Measurements from ENCODE around the gene STX18.

The STX18 gene

GRCh38 chr4:4390515-4391240 lies 151.2 kb downstream of the STX18 start:
- TF ChIP-seq CTCF (IDR thresholded peaks at IDR 0.05), result no peak
- Histone ChIP-seq H3K27ac (no peak overlapping the region), H3K27me3 (peaks cover 0 to 87% of the 10 kb centered on the region in 2 donors), H3K9me3 (no peaks in the 10 kb centered on the region), H3K4me1 (peaks cover 0 to 32% (median 28%) of the 10 kb centered on the region in 4 donors), H3K36me3 (no peaks in the 10 kb centered on the region), H3K4me3 (no peak overlapping the region)
- intact Hi-C loops (cut with DNase I; ENCODE audit: low total_unique reads), result no loop called here
- DNase-seq, result no peak

- Histone ChIP-seq H3K36me3 (no peaks in the 10 kb centered on the region), H3K4me1 (peaks cover 0 to 35% (median 28%) of the 10 kb centered on the region in 4 donors), H3K9me3 (no peaks in the 10 kb centered on the region), H3K4me3 (no peak overlapping the region), H3K27me3 (peaks cover 0 to 88% of the 10 kb centered on the region in 2 donors), H3K27ac (no peak overlapping the region)
- no peak for DNase-seq
- TF ChIP-seq CTCF (IDR thresholded peaks at IDR 0.05), result no peak
- intact Hi-C loops (cut with DNase I; ENCODE audit: low total_unique reads), result no loop called here
Measured at GRCh38 chr4:4390046-4390445, 151.8 kb downstream of the STX18 start.

GRCh38 chr4:4388836-4389575 lies 152.8 kb downstream of the STX18 start:
- Histone ChIP-seq H3K27me3 (peaks cover 0 to 90% of the 10 kb centered on the region in 2 donors), H3K27ac (no peak overlapping the region)
- no peak for TF ChIP-seq CTCF (IDR thresholded peaks at IDR 0.05)

GRCh38 chr4:4388311-4388790 lies 153.5 kb downstream of the STX18 start:
- intact Hi-C loops (cut with DNase I; ENCODE audit: low total_unique reads), result no loop called here
- TF ChIP-seq CTCF (IDR thresholded peaks at IDR 0.05), result no peak
- H3K27me3 ChIP-seq, result peaks cover 0 to 83% of the 10 kb centered on the region in 2 donors

More at GRCh38 chr4:4388836-4389575, 152.8 kb downstream of the STX18 start:
- intact Hi-C loops (cut with DNase I; ENCODE audit: low total_unique reads), result no loop called here
- Histone ChIP-seq H3K36me3 (no peaks in the 10 kb centered on the region), H3K4me1 (peaks cover 0 to 35% (median 28%) of the 10 kb centered on the region in 4 donors), H3K4me3 (no peak overlapping the region), H3K9me3 (no peaks in the 10 kb centered on the region)
- DNase-seq, result no peak

GRCh38 chr4:4387531-4388310 lies 154.1 kb downstream of the STX18 start:
- H3K9me3 ChIP-seq, result no peaks in the 10 kb centered on the region
- no peak for DNase-seq
- no peak for TF ChIP-seq CTCF (IDR thresholded peaks at IDR 0.05)
- peaks cover 0 to 35% (median 28%) of the 10 kb centered on the region in 4 donors for H3K4me1 ChIP-seq
- intact Hi-C loops (cut with DNase I; ENCODE audit: low total_unique reads), result no loop called here
- no peak overlapping the region for H3K27ac ChIP-seq
- no peaks in the 10 kb centered on the region for H3K36me3 ChIP-seq
- H3K27me3 ChIP-seq, result peaks cover 0 to 79% of the 10 kb centered on the region in 2 donors
- peak overlapping the region; percentile 22 to 44 for H3K4me3 ChIP-seq

More at GRCh38 chr4:4388311-4388790, 153.5 kb downstream of the STX18 start:
- no peaks in the 10 kb centered on the region for H3K9me3 ChIP-seq
- H3K4me1 ChIP-seq, result peaks cover 0 to 35% (median 28%) of the 10 kb centered on the region in 4 donors
- H3K36me3 ChIP-seq, result no peaks in the 10 kb centered on the region
- H3K4me3 ChIP-seq, result peak overlapping the region in 1 of 2 donors; percentile 44
- no peak for DNase-seq
- no peak overlapping the region for H3K27ac ChIP-seq
